Parathyroid adenoma (tissue), 2 donors: Measurements from ENCODE around the gene AHNAK.
"Not testable (repeated sequence)": the region's sequence is repeated elsewhere in the genome, so short reads cannot be mapped to it uniquely, and the experiment has no call there.

ENCODE experiments used
- H2AFZ ChIP-seq: fragments of 300-600 bp; sonication (generic); one replicate; pipeline ENCODE4 v1.7.0; 2017; ENCODE audit warnings: antibody characterized with exemption, mild to moderate bottlenecking
- H3K27ac ChIP-seq: fragments of 300-600 bp; sonication (generic); one replicate; pipeline ENCODE4 v1.7.0; 2017
- H3K27me3 ChIP-seq: fragments of 300-600 bp; sonication (generic); one replicate; pipeline ENCODE4 v1.7.0; 2017; ENCODE audit warnings: low read length; ENCODE audit not compliant: control insufficient read depth, insufficient read depth
- H3K36me3 ChIP-seq: fragments of 300-600 bp; sonication (generic); one replicate; pipeline ENCODE4 v1.7.0; 2017; ENCODE audit warnings: low read length; ENCODE audit not compliant: control insufficient read depth, insufficient read depth
- H3K4me1 ChIP-seq: fragments of 300-600 bp; sonication (generic); one replicate; pipeline ENCODE4 v1.7.0; 2017; ENCODE audit warnings: control low read depth
- H3K4me2 ChIP-seq: fragments of 300-600 bp; sonication (generic); one replicate; pipeline ENCODE4 v1.7.0; 2017; ENCODE audit warnings: low read length
- H3K4me3 ChIP-seq: fragments of 300-600 bp; sonication (generic); one replicate; pipeline ENCODE4 v1.7.0; 2017; ENCODE audit warnings: low read depth, low read length
- H3K79me2 ChIP-seq: fragments of 300-600 bp; sonication (generic); one replicate; pipeline ENCODE4 v1.7.0; 2017; ENCODE audit warnings: control low read depth
- H3K9ac ChIP-seq: fragments of 300-600 bp; sonication (generic); one replicate; pipeline ENCODE4 v1.7.0; 2017; ENCODE audit warnings: mild to moderate bottlenecking
- H3K9me3 ChIP-seq: fragments of 300-600 bp; sonication (generic); one replicate; pipeline ENCODE4 v1.7.0; 2017; ENCODE audit warnings: low read length; ENCODE audit not compliant: control insufficient read depth
- CTCF ChIP-seq: fragments of 300-600 bp; sonication (generic); IDR thresholded peaks from one replicate; pipeline ENCODE4 v1.7.0; 2017; ENCODE audit warnings: antibody characterized with exemption, mild to moderate bottlenecking
- donor health status: primary hyperparathyroidism.

The AHNAK gene

GRCh38 chr11:62552485-62553079, 6.0 kb upstream of the AHNAK start:
- peak overlapping the region; percentile 84 for H2AFZ ChIP-seq
- H3K27me3 ChIP-seq = no peaks in the 10 kb centered on the region
- no peaks in the 10 kb centered on the region for H3K36me3 ChIP-seq
- peaks cover 43% of the 10 kb centered on the region for H3K4me1 ChIP-seq
- H3K4me3 ChIP-seq = peak overlapping the region; percentile 23
- no peak for TF ChIP-seq CTCF
- H3K27ac ChIP-seq = peak overlapping the region; percentile 98
- no peak overlapping the region for H3K9ac ChIP-seq
- H3K79me2 ChIP-seq = no peaks in the 10 kb centered on the region
- H3K9me3 ChIP-seq = no peaks in the 10 kb centered on the region
- H3K4me2 ChIP-seq = peak overlapping the region; percentile 57

- not testable (repeated sequence) for H3K36me3 ChIP-seq, H3K4me3 ChIP-seq, H3K9ac ChIP-seq, H3K4me2 ChIP-seq, H3K27me3 ChIP-seq, H2AFZ ChIP-seq, H3K79me2 ChIP-seq, H3K27ac ChIP-seq, H3K9me3 ChIP-seq
- H3K4me1 ChIP-seq = peaks cover 27% of the 10 kb centered on the region
Measured at GRCh38 chr11:62550478-62550877, 3.9 kb upstream of the AHNAK start.

- H3K9ac ChIP-seq = no peak overlapping the region
- no peak overlapping the region for H3K4me3 ChIP-seq
Measured at GRCh38 chr11:62548545-62549335, 2.1 kb upstream of the AHNAK start.

GRCh38 chr11:62547691-62548281, 1.2 kb upstream of the AHNAK start:
- Histone ChIP-seq H3K4me1 (peaks cover 5% of the 10 kb centered on the region), H3K79me2 (peaks cover 7% of the 10 kb centered on the region), H3K27ac (no peak overlapping the region), H3K4me2 (peak overlapping the region; percentile 22), H2AFZ (no peak overlapping the region), H3K36me3 (no peaks in the 10 kb centered on the region), H3K4me3 (no peak overlapping the region), H3K9ac (no peak overlapping the region), H3K9me3 (no peaks in the 10 kb centered on the region), H3K27me3 (no peaks in the 10 kb centered on the region)
- no peak for TF ChIP-seq CTCF

More at GRCh38 chr11:62548545-62549335, 2.1 kb upstream of the AHNAK start:
- no peaks in the 10 kb centered on the region for H3K27me3 ChIP-seq
- no peaks in the 10 kb centered on the region for H3K9me3 ChIP-seq
- H3K27ac ChIP-seq = no peak overlapping the region
- no peak overlapping the region for H2AFZ ChIP-seq
- no peak overlapping the region for H3K4me2 ChIP-seq
- TF ChIP-seq CTCF = no peak
- H3K36me3 ChIP-seq = no peaks in the 10 kb centered on the region
- peaks cover 11% of the 10 kb centered on the region for H3K4me1 ChIP-seq
- peaks cover 3% of the 10 kb centered on the region for H3K79me2 ChIP-seq

GRCh38 chr11:62546929-62547625, 471 bp upstream of the AHNAK start:
- Histone ChIP-seq H3K36me3 (no peaks in the 10 kb centered on the region), H3K27ac (no peak overlapping the region), H2AFZ (peak overlapping the region; percentile 62), H3K27me3 (no peaks in the 10 kb centered on the region), H3K9me3 (no peaks in the 10 kb centered on the region), H3K4me2 (peak overlapping the region; percentile 58), H3K9ac (no peak overlapping the region), H3K4me1 (peaks cover 2% of the 10 kb centered on the region), H3K79me2 (peaks cover 11% of the 10 kb centered on the region), H3K4me3 (peak overlapping the region; percentile 47)
- no peak for TF ChIP-seq CTCF
